Esophagus squamous epithelium (tissue), 4 donors: ENCODE measurements around the gene POC5.

Source experiments
- CTCF ChIP-seq, 6 experiments: fragments of 450-650 bp in 4 of 6; fragments of 200-600 bp in 2 of 6; sonication (generic) in 2 of 6; IDR thresholded peaks; one replicate each; pipeline ENCODE4 v1.5.1; 2016 to 2019; ENCODE audit warnings: antibody characterized with exemption in 6 of 6, mild to moderate bottlenecking in 4 of 6, moderate library complexity in 4 of 6
- POLR2A ChIP-seq, 4 donors: fragments of 450-650 bp; IDR thresholded peaks; one replicate each; pipeline ENCODE4 v1.6.1; 2017; ENCODE audit warnings: antibody characterized with exemption in 4 of 4, mild to moderate bottlenecking in 4 of 4, moderate library complexity in 3 of 4

DNA sequence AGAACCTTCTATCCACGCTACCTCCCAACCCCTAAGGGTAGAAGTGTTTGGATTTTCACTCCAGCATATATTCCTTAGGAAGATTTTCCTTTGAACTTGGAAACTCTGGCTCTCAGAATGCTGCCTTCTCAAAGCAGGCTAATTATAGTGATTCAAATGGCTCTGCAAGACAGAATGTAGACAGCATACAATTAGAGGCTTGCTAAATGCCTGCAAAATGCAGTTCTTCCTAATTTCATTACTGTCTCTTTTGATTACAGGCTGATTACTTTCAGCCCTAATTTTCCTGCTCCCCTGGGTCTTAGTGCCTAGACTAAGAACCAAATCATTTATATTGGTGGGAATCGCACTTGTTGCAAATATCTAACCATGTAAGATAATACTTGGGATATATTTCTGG is 55.2 kb downstream of the POC5 start:
- TF ChIP-seq CTCF (IDR thresholded peaks at IDR 0.05): no peak
- no peak for TF ChIP-seq POLR2A (IDR thresholded peaks at IDR 0.05)
